Inflammatory macrophage (primary cell): Measurements from ENCODE around the gene DAPK2.
"Not testable (repeated sequence)": the region's sequence is repeated elsewhere in the genome, so short reads cannot be mapped to it uniquely, and the experiment has no call there.

Source experiments
- DNase-seq, 2 donors: peaks; one replicate each; pipeline ENCODE4 v3.0.0-alpha.2; 2020 to 2022

Gene DAPK2

DNA sequence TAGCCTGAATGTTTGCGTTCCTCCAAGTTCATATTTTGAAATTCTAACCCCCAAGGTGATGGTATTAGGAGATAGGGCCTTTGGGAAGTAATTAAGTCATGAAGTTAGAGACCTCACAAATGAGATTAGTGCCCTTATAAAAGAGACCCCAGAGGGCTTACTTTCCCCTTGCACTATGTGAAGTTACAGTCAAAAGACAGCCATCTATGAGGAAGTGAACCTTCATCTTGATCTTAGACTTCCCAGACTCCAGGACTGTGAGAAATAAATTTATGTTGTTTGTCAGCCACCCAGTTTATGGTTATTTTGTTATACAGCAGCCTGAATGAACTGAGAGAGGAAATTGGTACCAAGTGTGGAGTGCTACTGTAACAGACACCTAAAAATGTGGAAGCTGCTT, 74.4 kb downstream of the DAPK2 start:
- DNase-seq, result no peak

DNA sequence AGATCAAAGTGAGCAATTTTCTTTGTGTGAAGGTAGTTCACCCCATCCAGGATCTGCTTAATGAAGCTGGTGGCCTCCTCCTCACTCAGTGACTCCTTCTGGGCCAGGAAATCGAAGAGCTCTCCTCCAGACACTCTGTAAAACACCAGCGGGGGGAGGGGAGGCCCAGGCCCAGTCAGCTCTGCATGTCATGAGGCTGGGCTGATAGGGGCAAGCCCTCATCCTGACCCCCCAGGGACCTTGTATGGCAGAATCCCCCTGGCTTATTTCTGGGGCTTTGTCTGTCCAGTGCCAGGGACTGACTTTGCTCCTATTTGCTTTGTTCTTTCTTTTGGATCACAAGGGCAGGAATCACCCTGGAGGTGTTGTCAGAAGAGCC, 74.9 kb downstream of the DAPK2 start:
- DNase-seq, result no peak

DNA sequence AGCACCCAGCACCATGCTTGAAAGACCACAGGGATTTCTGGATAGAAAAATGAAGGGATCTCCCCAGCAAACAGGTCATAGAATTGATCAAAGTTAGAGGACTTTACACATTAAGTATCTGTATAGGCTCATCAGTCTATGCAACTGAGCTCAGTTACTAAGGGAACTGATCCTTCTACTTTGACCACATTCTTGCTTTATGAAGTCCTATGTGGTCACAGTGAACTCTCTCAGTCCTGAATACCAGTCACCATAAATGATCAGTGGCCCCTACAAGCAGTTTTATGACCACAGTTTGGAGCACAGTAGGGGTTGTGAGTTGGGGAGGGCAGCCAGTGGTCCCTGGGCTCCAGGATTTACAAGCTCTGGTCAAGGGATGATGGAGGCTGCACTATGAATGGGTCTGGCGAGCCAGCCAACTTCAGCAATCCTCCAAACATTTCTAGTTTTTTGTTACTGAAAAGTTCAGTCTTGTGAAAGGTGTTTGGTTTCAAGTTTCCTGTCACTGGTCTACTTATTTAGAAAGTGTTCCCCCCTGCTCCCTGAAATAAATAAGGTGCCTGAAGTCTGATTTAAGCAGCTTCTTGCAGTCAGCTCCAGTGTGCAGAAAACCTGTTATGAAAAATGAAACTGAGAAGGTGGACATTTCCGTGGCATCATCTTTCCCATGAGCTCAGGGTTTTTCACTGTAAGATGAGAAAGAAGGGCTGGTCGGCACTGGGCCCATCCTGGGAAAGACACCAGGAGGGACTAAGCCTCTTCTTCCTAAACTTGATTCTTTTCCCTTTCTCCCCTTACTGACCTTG, 75.5 kb downstream of the DAPK2 start:
- peak in 1 of 2 donors; percentile 27 for DNase-seq

DNA sequence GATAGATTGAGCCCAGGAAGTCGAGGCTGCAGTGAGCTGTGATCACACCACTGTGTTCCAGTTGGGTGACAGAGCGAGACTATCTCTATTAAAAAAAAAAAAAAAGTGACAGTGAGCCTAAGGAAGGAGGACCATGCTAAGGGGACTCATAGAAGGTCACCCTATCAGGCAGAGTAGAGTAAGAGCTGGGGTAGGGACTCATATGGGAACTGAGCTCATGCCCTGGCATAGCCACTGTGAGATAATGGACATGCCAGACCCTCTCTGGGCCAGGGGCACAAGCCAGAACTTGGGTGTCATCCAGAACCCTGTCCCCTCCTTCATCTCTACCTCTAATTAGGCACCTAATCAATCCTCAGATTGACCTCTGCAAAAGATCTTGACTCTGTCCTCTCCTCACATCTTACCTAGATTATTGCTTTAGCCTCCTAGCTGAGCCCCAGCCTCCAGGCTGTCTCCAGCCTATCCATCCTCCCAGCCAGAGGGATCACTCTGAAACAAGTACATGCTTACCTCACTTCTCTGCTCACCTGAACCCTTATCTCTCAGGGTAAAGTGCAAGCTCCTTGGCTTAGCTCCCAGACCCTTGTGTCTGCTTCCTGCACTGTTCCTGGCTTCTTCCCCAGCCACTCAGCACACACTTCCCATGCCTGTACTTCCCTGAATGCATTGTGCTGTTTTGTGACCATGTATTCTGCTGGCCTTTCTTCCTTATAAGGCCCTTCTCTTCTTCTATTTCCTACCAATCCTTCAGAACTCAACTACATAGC, 76.4 kb downstream of the DAPK2 start:
- no peak for DNase-seq

DNA sequence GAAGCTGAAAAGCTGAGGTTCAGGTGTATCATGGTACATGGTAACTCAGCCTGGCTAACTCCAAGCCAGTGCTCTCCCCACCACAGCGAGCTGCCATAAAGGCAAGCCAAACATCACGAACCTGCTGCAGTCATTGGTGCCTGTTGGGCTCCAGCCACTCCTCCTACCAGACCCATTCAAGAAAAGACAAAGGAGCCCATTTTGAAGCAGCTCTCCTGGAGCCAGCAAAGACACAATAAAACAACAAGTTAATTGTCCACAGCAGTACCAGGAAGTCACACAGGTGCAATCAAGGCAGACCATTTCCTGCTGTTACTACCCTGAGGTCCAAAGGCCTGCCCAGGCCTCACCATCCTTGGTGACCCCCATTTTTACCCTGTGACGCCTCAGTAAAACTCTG, 77.6 kb downstream of the DAPK2 start:
- no peak for DNase-seq

DNA sequence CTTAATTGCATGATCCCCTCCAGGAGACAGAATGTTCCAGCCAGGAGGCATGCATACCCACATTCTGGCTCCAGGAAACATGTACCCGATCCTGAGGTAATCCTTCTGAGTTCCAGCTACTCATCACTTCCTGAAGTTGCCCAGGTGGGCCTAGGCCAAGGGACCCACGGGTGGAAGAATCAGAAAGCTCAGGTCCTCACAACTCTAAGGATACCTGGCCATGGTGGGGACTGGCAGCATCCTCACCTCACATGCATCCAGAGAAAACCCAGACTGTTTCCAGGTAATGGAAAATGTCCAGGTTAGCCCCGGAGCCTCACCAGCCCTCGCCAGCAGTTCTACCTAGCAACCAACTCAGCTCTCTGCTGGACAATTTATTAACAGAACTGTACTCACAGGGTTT, 78.2 kb downstream of the DAPK2 start:
- DNase-seq, result no peak

DNA sequence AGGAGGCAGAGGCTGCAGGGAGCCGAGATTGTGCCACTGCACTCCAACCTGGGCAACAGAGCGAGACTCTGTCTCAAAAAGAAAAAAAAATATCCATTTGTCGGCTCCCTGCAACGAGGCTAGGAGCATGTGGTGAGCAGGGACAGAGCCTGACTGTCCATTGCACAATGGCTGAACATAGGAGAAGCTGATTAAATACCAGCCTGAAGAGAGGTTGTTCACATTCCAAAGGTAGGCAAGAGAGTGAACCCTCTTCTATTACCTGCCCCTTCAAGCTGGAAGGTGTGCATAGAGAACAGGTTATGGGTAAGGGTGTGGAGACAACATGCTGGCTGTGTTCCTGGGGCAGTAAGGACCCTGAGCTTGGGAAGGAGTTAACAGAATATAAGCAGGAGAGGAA, 78.7 kb downstream of the DAPK2 start:
- DNase-seq, result no peak

DNA sequence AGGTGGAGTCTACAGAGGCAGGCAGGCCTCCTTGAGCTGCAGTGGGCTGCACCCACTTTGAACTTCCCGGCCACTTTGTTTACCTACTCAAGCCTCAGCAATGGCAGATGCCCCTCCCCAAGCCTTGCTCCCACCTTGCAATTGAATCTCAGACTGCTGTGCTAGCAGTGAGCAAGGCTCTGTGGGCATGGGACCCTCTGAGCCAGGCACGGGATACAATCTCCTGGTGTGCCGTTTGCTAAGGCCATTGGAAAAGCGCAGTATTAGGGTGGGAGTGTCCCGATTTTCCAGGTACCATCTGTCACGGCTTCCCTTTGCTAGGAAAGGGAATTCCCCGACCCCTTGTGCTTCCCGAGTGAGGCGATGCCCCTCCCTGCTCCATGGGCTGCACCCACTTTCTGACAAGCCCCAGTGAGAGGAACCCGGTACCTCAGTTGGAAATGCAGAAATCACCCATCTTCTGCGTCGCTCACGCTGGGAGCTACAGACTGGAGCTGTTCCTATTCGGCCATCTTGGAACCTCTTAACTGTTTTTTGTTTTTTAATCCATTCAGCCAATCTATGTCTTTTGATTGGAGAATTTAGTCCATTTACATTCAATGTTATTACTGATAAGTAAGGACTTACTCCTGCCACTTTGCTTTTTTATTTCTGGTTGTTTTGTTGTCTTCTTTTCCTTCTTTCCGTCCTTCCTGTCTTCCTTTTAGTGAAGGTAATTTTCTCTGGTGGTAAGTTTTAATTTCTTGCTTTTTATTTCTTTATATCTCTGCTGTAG, 83.2 kb downstream of the DAPK2 start:
- DNase-seq, result not testable (repeated sequence)

DNA sequence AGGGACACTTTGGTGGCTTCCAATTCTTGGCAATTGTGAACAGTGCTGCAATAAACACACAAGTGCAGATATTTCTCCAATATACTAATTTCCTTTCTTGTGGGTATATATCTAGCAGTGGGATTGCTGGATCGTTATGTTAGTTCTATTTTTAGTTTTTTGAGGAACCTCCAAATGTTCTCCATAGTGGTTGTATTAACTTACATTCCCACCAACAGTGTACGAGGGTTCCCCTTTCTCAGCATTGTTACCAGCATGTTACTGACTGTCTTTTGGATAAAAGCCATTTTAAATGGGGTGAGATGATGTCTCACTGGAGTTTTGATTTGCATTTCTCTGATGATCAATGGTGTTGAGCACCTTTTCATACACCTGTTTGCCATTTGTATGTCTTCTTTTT, 92.8 kb downstream of the DAPK2 start:
- peak; percentile 66 to 72 for DNase-seq

DNA sequence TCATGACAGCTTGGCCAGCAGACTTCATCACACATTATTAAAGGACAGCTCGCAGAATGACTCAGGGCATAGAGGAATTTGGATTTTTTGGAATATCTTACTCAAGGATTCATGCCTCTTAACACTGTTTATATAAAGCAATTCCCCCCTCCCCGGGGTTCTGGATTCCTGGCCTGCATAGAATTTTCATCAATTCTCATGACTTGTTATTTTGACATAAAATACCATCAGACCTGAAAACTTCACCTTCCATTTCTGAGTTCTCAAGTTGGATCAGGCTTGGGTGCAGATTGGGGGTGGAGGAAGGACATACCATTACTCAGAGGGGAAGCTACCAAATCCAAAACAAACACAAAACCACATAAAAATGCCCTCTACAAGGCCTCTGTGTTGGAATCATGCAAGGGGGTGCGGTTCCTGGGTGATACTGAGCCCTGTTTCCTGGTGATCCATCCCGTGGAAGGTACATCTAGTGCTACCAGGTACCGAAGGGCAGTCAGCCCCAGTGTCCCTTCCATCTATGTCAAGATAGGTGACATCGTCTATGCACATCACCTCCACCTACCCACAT, 95.3 kb downstream of the DAPK2 start:
- no peak for DNase-seq

DNA sequence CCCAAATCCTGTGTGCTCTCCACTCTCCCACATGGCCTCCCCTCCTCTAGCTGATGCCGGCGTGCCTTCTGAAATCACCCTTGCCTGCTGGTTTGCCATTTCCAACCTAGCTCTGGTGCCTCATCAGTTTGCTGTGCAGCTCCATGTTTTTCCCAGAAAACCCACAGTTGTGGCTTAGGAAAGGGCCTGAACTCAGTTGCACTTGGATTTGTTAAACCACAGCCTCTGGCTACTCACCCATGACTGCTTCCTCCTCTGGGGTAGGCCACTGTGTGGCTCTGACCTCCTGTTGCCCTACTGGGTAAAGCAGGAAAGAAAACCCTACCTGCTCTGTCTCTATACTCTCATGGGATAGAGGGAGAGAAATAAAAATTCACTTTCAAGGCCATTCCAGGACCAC, 97.3 kb downstream of the DAPK2 start:
- peak in 1 of 2 donors; percentile 10 for DNase-seq

DNA sequence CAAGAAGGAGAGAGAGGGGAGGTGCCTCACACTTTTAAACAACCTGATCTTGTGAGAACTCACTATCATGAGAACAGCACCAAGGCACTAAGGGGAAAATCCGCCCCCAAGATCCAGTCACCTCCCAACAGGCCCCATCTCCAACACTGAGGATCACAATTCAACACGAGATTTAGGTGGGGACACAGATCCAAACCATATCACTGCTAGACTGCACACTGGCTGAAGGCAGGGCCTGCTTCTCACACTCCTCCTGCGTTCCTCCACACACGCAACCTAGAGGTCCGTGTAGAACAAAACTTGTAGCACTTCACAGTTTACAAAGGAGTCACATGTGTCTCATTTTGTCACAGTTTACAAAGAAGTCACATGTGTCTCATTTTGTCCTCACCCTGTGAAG, 97.8 kb downstream of the DAPK2 start:
- no peak for DNase-seq

DNA sequence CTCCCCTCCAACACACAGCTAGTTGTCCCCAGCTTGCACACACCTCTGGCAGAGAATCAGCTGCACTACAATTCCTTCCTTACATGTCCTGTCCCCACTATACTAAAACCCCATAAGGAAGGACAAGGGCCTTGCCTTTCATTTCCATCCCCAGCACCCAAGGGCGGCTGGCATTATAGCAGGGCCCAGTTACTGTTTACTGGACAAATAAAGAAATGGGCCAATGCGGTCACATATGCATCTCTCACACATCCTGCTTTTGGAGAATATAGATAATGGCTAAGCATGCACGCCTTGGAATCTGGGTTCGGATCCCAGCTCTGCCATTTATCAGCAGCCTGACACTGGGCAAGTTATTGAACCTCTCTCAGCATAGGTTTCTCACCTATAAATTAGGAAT, 99.1 kb downstream of the DAPK2 start:
- DNase-seq, result no peak

DNA sequence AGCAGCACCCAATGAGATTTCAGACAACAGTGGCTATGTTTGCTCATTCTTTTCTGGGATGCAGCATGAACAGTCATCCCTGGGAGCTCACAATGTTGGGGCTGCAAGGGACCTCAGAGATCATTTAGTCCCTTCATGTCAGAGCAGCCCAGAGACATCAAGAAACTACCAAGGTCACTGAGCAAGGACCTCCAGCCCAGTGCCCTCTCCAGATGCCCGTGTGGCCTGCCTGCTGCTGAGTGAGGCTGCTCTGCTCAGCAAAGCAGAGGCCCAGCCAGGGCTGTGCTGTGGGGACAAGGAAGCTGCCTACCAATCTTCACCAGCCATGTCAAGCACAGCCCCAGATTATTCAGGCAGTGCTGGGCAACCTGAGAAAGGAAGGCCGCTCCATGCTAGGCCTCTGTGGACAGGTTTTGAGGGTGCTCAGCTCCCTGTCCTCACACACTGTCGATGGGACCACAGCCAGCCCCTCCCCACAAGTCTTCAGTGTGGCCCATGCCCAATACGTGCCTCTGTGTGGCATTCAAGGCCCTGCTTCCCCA, 99.7 kb downstream of the DAPK2 start:
- DNase-seq, result no peak

DNA sequence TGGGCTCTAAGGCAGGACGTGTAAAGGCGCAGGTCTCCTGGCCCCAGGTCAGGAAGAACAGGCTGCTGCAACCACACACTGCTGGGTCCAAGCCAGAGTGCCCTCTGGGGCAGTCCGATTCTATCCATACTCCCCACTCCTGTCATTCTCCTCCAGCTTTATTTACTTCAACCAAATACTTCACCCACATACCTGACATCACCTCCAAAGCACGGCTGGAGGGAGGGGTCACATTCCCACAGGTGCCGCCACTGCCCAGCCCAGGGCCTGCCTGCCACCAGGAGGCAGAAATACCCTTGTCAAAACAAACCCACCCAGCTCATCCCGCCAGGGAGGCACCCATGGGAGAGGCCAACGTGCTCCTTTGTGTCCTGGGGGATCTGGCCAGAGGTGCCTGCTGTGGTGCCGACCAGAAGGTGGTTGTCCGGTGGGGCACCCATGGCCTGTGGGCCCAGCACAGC, 100.4 kb downstream of the DAPK2 start:
- DNase-seq, result no peak

DNA sequence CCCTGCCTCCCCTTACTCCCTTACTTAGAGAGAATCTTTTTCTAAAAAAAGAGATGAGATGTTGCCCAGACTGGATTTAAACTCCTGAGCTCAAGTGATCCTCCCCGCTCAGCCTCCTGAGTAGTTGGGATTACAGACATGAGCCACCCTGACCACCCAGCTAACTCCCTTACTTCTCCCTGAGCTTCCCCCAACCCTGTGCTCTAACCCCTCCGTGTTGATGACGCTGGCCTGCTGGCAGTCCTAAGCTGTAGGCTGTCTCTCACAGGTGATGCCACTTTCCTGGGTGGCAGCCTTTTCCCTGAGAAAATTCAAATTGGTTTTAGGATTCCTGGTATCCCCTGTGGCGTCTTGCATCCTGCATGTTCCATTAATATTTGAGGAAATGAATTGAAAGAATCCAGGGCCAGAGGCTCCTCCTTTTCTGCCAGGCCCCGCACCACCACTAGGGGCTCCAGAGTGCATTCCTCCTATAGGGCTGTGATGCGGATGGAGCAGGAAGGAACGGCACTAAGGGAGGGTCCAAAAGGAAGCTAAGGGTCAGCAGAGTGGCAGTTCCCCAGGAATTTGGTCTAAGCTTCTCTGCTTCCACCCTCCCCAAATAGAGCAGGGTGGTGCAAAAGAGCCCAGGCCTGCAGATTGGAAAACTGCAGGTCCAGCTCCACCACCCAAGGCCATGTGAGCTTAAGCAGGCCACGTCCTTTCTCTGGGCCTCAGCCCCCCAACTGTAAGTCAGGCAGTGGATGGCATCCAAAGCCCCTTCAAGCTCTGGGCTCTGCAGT, 101.1 kb downstream of the DAPK2 start:
- peak; percentile 70 to 73 for DNase-seq

DNA sequence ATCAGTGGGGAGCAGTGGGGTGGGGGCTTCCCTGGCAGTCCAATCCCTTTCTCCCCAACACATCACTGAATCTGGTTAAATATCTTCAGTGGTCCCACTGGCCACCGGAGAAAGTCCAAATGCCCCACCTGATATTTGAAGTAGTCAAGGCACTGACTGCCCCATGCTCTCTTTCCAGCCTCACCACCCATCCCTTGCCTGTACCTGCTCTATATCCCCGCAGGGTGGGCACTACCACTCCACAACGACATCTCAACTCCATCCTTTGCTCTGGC, 101.7 kb downstream of the DAPK2 start:
- no peak for DNase-seq

DNA sequence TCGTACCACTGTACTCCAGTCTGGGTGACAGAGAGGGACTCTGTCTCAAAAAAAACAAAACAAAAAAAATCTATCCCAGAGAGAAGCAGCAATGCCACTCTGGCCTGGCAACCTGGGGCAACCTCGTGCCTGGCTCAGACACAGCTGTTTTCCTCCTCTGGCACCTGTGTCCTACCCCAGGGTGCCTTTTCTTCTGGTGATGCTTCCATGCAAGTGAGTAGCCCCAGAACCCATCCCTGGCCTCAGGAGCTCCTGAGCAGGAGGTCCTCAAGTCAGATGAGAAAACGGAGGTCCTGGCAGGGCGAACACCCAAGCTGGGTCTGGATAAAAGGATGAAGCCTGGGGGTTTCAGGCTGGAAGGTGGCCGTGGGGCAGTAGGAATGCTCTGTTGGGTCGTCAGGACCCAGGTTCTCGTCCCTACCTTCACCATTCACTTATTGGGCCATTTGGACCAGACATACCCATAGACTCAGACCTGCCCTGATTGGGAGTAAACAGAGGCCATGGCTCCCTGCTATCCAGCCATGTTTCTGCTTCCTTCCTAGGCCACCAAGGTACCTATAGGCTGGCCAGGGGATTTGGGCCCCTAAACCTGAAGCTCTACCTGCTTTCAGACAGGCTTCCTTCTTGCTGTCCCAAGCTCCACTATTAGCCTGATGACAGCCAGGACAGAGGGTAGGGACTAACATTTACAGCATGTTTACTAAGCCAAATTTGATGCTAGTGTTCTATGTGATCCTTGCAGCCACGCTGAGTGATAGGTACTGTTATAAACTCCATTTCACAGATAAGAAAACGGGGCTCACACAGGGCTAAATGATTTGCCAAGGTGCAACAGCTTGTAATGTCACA, 102.2 kb downstream of the DAPK2 start:
- DNase-seq, result no peak

DNA sequence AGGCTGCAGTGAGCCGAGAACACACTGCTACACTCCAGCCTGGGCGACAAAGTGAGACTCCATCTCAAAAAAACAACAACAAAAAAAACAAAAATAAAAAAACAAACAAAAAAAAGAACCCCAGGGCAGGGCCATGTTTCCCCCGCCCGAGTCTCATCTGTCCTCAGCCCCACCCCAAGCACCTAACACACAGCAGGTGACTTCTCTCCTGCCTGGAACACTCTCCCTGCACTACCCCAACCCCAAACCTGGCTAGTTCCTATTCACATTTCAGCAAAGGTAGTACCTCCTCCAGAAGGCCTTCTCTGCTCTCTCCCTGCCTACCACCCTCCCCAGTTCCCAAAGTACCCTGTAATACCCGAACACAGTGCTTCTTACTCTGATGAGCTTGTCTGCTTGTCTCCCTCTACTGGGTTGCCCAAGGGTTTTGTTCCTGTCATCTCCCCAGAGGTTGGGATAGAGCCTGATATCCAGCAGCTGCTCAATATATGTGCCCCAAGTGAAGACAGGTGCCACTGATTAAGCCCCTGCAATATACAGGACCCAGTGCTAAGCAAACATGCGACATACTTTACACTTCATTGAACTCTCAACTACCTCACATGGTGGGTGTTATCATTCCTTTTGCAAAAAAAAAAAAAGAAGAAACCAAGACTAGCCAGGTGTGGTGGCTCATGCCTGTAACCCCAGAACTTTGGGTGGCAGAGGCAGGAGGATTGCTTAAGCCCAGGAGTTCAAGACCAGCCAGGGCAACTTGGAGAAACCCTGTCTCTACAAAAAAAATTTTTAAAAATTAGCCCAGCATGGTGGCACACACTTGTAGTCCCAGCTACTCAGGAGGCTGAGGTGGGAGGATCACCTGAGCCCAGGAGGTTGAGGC, 103.6 kb downstream of the DAPK2 start:
- no peak for DNase-seq
